ENCODE measurements around the gene STC2.

The STC2 gene

DNA sequence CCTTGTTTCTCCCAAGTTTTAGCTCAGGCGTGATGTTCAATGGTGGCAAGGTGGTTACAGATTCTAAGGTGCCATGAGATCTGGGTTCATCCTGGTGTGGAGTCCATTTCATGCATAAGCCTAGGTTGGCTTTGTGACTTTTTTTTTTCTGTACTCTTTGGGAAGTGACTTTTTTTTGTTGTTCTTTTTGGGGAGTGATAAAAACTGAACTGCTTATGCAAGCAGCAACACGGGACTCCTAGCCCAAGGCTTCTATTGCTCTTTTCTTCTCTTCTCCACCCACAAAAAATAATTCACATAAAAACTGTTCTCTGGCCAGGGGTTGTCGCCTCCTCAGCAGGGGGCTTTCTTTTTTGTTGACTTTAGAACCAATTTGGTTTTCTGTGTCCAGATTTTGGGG is 15.4 kb downstream of the STC2 start:
- no peak overlapping the region for H3K4me3 ChIP-seq (ENCODE audit: low read length)
- TF ChIP-seq, protein P1, sequence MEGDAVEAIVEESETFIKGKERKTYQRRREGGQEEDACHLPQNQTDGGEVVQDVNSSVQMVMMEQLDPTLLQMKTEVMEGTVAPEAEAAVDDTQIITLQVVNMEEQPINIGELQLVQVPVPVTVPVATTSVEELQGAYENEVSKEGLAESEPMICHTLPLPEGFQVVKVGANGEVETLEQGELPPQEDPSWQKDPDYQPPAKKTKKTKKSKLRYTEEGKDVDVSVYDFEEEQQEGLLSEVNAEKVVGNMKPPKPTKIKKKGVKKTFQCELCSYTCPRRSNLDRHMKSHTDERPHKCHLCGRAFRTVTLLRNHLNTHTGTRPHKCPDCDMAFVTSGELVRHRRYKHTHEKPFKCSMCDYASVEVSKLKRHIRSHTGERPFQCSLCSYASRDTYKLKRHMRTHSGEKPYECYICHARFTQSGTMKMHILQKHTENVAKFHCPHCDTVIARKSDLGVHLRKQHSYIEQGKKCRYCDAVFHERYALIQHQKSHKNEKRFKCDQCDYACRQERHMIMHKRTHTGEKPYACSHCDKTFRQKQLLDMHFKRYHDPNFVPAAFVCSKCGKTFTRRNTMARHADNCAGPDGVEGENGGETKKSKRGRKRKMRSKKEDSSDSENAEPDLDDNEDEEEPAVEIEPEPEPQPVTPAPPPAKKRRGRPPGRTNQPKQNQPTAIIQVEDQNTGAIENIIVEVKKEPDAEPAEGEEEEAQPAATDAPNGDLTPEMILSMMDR (IDR thresholded peaks at IDR 0.05; ENCODE audit: insufficient read depth, low read depth, low read length, missing control alignments) = no peak
- no peak for DNase-seq (ENCODE audit: low read depth)

DNA sequence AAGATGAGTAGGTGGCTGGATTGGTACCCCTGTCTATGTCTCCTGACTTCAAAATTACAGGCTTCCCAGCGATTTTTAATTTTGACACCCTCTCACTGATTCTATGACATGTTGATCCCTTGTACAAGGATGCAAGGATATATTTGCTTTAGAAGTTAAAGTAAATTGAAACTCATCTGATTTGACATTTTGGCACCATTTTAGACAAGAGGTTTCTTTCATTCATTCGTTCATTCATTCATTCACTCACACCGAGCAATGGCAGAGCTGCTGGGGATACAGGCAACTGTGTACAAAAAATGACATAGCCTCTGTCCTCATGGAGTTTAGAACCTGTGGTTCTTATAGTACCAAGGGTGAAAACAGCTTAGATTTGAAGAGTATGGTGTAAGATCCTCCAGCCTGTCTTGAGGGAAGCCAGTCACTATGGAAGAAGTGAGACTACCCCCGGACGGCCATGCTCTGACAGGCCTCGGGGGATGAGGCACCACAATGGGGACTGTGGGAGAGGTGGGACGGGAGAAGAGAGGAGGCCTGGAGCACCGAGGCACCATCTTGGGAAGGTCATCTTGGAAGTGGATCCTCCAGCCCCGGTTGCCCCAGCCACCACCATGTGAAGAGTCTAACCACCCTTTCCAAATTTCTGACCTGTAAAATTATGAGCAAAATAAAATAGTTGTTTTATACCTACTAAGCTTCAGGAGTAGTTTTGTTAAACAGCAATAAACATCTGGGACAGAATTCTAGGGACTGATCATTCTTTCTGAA is 16.2 kb downstream of the STC2 start:
- H3K4me3 ChIP-seq (ENCODE audit: low read length) = no peak overlapping the region
- TF ChIP-seq, protein P1 (IDR thresholded peaks at IDR 0.05; ENCODE audit: insufficient read depth, low read depth, low read length, missing control alignments) = no peak
- DNase-seq (ENCODE audit: low read depth) = no peak

DNA sequence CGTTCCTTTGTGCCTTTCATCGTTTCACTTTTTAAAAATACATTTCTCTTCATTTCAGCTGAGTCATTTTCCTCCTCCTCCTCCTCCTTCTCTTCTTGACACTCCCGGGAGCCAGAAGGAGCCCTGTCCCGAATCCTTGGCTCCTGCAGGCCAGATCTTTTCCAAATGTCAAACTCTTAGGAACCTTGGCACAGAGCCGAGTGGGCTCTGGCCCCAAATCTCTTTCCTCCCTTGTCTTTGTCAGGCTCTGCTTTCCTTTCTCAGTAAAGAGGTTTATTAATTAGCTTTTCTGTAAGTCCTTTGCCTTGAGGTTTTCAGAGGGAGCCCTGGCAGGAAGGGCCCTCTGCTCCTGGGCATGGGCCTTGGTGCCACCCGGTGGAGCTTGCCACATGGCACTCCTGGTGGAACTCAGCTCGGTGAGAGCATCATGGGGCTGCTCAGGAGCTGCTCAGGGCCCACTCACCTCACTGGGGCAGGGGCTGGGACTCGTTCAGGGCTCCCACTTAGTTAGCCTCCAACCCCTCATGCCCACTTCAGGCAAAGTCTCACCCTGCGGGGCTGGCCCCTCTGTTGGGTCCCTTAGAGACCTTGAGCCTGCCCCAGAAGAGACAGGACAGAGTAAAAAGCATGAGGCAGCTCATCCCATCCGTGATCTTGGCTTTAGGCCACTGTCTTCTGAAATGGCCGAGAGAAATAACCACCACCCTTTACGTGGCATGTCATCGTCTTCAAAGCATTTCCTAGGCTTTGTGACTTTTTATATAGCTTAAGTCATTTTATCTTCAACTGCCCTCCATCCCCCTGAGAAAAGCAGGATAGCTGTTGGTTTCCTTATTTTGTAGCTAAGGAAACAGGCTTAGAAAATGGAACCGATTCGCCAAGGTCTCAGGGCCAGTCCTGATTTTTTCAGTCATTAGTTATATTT is 17.1 kb downstream of the STC2 start:
- TF ChIP-seq, protein P1 (IDR thresholded peaks at IDR 0.05; ENCODE audit: insufficient read depth, low read depth, low read length, missing control alignments) = no peak
- DNase-seq (ENCODE audit: low read depth) = no peak
- no peak overlapping the region for H3K4me3 ChIP-seq (ENCODE audit: low read length)

DNA sequence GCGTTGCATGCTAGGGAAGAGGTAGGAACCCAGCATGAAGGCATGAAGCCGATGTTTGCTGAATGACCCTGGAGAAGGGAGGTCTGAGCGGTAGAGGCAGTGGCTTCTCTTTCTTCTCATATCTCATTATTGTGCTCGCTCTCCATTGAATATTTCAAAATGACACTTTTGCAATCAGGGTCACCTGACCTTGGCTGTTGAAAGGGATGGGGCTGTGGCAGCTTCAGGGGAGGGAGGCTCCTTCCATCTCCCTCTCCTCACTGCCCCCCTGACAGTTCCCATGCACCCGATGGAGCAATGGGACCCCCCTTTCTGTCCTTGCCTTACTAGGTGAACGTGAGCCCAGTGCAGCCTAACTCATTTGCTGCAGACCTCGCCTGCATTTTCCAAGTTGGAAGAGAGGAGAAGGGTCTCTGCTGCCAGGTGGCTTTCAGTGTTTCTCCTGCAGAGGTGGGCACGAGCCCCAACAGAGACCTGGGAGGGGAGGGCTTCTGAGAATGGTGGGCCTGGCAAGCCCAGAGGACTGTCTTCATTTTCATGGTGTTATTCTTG is 17.9 kb downstream of the STC2 start:
- TF ChIP-seq, protein P1 (IDR thresholded peaks at IDR 0.05; ENCODE audit: insufficient read depth, low read depth, low read length, missing control alignments) = no peak
- no peak for DNase-seq (ENCODE audit: low read depth)
- H3K4me3 ChIP-seq (ENCODE audit: low read length) = no peak overlapping the region

DNA sequence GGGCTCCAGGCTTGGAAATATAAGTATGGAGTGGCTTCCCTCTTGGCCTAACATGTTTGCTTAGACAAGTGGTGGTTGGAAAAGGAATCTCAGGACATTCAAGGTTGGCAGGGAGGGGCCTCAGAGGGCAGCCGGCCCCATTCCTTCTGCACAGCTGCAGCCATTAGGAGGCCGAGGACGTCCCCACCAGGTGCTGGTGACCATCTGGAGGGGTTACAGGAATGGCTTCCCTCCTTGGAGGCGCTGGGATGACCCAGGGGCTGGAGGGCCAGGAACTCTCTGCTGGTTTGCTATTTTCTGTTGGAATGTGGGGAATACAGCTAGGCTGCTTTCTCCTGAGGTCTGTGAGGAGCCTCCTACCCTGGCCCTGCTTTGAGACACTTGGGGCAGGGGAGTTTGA is 18.5 kb downstream of the STC2 start:
- no peak for DNase-seq (ENCODE audit: low read depth)
- no peak overlapping the region for H3K4me3 ChIP-seq (ENCODE audit: low read length)
- TF ChIP-seq, protein P1 (IDR thresholded peaks at IDR 0.05; ENCODE audit: insufficient read depth, low read depth, low read length, missing control alignments) = no peak

DNA sequence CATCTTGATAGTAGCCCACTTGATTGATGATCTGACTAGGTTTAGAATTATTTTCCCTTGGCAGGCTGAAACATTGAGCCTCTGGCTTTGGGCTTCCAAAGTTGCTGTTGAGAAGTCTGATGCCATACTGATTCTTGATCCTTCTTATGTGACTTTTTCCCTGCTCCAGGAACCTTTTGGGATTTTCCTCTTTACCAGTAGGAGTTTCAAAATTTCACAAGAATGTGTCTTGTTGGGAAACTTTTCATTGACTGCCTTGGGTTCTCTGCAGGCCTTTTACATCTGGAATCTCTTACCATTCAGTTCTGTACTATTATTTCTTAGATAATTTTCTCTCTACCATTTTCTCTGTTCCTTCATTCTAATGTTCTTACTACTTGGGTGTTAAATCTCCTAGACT is 20.0 kb downstream of the STC2 start:
- DNase-seq (ENCODE audit: low read depth) = no peak
- H3K4me3 ChIP-seq (ENCODE audit: low read length) = no peak overlapping the region

More for the DNA sequence above, 20.0 kb downstream of the STC2 start:
- TF ChIP-seq, protein P1 (IDR thresholded peaks at IDR 0.05; ENCODE audit: insufficient read depth, low read depth, low read length, missing control alignments) = no peak
